ENCODE results near the gene NEURL3. TPM values are rescaled to one million over a fixed set of nuclear protein-coding genes. Genes with fewer than 3 reads are reported as not detected.

The NEURL3 gene
- total and polyA plus RNA-seq, 2 donors (not counting 1 experiment from before 2014, with no cell fraction given) = not detected

- Histone ChIP-seq H3K9me3 (ENCODE audit: control insufficient read depth, insufficient read depth, low read depth, low read length) (no peaks in the 10 kb centered on the region), H3K79me2 (ENCODE audit: control insufficient read depth, insufficient read depth, low read length) (no peaks in the 10 kb centered on the region), H2AFZ (ENCODE audit: low read length) (no peak overlapping the region), H3K36me3 (ENCODE audit: control insufficient read depth, insufficient read depth, low read length) (no peaks in the 10 kb centered on the region), H3K4me2 (ENCODE audit: extremely low read depth, insufficient read depth, low read length) (no peak overlapping the region), H3K9ac (ENCODE audit: insufficient read depth, low read length) (no peak overlapping the region), H3K4me1 (ENCODE audit: control insufficient read depth, extremely low read depth, insufficient read depth, low read length) (peaks cover 3% of the 10 kb centered on the region), H3K4me3 (replicated peaks in 1 of 4; ENCODE audit: control extremely low read depth in 1 of 4, insufficient read depth in 1 of 4, low read depth in 3 of 4, low read length in 4 of 4) (no peak overlapping the region), H4K20me1 (ENCODE audit: control insufficient read depth, extremely low read depth, insufficient read depth, low read length) (no peaks in the 10 kb centered on the region), H3K27me3 (ENCODE audit: control insufficient read depth, insufficient read depth, low read length) (peaks cover 8% of the 10 kb centered on the region), H3K27ac (ENCODE audit: insufficient read depth, low read length) (no peak overlapping the region)
- TF ChIP-seq CTCF (conservative IDR thresholded peaks at IDR 0.05 in 1 of 2, IDR thresholded peaks at IDR 0.05 in 1 of 2; ENCODE audit: low read depth in 1 of 2, low read length in 2 of 2) = no peak
- no peak for TF ChIP-seq EZH2 (IDR thresholded peaks at IDR 0.05; ENCODE audit: low read length, missing control alignments)
- DNase-seq (ENCODE audit: low read depth in 2 of 2) = no peak
Measured at GRCh38 chr2:96506016-96506906, 1.1 kb upstream of the NEURL3 start.

GRCh38 chr2:96503637-96504243 lies 1.4 kb downstream of the NEURL3 start:
- H4K20me1 ChIP-seq (ENCODE audit: control insufficient read depth, extremely low read depth, insufficient read depth, low read length) = no peaks in the 10 kb centered on the region
- no peak overlapping the region for H3K4me3 ChIP-seq (replicated peaks in 1 of 4; ENCODE audit: control extremely low read depth in 1 of 4, insufficient read depth in 1 of 4, low read depth in 3 of 4, low read length in 4 of 4)
- peaks cover 3% of the 10 kb centered on the region for H3K4me1 ChIP-seq (ENCODE audit: control insufficient read depth, extremely low read depth, insufficient read depth, low read length)
- no peak for DNase-seq (ENCODE audit: low read depth in 2 of 2)
- H2AFZ ChIP-seq (ENCODE audit: low read length) = no peak overlapping the region
- peaks cover 19% of the 10 kb centered on the region for H3K27me3 ChIP-seq (ENCODE audit: control insufficient read depth, insufficient read depth, low read length)
- H3K79me2 ChIP-seq (ENCODE audit: control insufficient read depth, insufficient read depth, low read length) = no peaks in the 10 kb centered on the region
- TF ChIP-seq EZH2 (IDR thresholded peaks at IDR 0.05; ENCODE audit: low read length, missing control alignments) = no peak
- H3K36me3 ChIP-seq (ENCODE audit: control insufficient read depth, insufficient read depth, low read length) = no peaks in the 10 kb centered on the region
- H3K9me3 ChIP-seq (ENCODE audit: control insufficient read depth, insufficient read depth, low read depth, low read length) = no peaks in the 10 kb centered on the region
- H3K4me2 ChIP-seq (ENCODE audit: extremely low read depth, insufficient read depth, low read length) = no peak overlapping the region
- H3K9ac ChIP-seq (ENCODE audit: insufficient read depth, low read length) = no peak overlapping the region
- no peak overlapping the region for H3K27ac ChIP-seq (ENCODE audit: insufficient read depth, low read length)

- Histone ChIP-seq H3K9me3 (ENCODE audit: control insufficient read depth, insufficient read depth, low read depth, low read length) (no peaks in the 10 kb centered on the region), H3K4me1 (ENCODE audit: control insufficient read depth, extremely low read depth, insufficient read depth, low read length) (peaks cover 3% of the 10 kb centered on the region), H3K36me3 (ENCODE audit: control insufficient read depth, insufficient read depth, low read length) (no peaks in the 10 kb centered on the region), H3K79me2 (ENCODE audit: control insufficient read depth, insufficient read depth, low read length) (no peaks in the 10 kb centered on the region), H3K9ac (ENCODE audit: insufficient read depth, low read length) (no peak overlapping the region), H4K20me1 (ENCODE audit: control insufficient read depth, extremely low read depth, insufficient read depth, low read length) (no peaks in the 10 kb centered on the region), H3K27ac (ENCODE audit: insufficient read depth, low read length) (no peak overlapping the region), H3K27me3 (ENCODE audit: control insufficient read depth, insufficient read depth, low read length) (peaks cover 21% of the 10 kb centered on the region), H2AFZ (ENCODE audit: low read length) (no peak overlapping the region), H3K4me3 (replicated peaks in 1 of 4; ENCODE audit: control extremely low read depth in 1 of 4, insufficient read depth in 1 of 4, low read depth in 3 of 4, low read length in 4 of 4) (no peak overlapping the region), H3K4me2 (ENCODE audit: extremely low read depth, insufficient read depth, low read length) (no peak overlapping the region)
- TF ChIP-seq CTCF (conservative IDR thresholded peaks at IDR 0.05 in 1 of 2, IDR thresholded peaks at IDR 0.05 in 1 of 2; ENCODE audit: low read depth in 1 of 2, low read length in 2 of 2) = no peak
- no peak for TF ChIP-seq EZH2 (IDR thresholded peaks at IDR 0.05; ENCODE audit: low read length, missing control alignments)
- no peak for DNase-seq (ENCODE audit: low read depth in 2 of 2)
Measured at GRCh38 chr2:96502891-96503636, 2.1 kb downstream of the NEURL3 start.
